Measurements from ENCODE around the gene DNMT3B.

DNA sequence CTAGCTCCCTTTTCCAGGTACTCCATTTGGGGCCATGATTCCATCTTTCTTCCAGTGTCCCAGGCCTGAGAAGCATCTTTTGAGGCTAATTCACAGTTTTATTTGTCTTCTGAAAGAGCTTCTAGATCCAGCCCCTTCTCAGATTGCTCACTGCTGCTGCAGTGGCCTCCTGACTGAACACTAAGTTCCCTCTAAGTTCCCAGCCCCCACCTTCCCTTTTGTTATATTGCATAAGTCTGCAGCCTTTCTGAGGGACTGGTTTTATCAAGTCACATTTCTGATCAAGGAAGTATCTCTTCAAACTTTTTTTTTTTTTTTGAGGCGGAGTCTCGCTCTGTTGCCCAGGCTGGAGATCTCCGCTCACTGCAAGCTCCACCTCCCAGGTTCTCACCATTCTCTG lies 68.3 kb downstream of the DNMT3B start:
- TF ChIP-seq, protein P1, sequence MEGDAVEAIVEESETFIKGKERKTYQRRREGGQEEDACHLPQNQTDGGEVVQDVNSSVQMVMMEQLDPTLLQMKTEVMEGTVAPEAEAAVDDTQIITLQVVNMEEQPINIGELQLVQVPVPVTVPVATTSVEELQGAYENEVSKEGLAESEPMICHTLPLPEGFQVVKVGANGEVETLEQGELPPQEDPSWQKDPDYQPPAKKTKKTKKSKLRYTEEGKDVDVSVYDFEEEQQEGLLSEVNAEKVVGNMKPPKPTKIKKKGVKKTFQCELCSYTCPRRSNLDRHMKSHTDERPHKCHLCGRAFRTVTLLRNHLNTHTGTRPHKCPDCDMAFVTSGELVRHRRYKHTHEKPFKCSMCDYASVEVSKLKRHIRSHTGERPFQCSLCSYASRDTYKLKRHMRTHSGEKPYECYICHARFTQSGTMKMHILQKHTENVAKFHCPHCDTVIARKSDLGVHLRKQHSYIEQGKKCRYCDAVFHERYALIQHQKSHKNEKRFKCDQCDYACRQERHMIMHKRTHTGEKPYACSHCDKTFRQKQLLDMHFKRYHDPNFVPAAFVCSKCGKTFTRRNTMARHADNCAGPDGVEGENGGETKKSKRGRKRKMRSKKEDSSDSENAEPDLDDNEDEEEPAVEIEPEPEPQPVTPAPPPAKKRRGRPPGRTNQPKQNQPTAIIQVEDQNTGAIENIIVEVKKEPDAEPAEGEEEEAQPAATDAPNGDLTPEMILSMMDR (conservative IDR thresholded peaks at IDR 0.05 in 1 of 2, IDR thresholded peaks at IDR 0.05 in 1 of 2; ENCODE audit: extremely low read depth in 1 of 2, insufficient read depth in 1 of 2, low read depth in 1 of 2, low read length in 2 of 2), result no peak
- no peak for TF ChIP-seq EZH2 (IDR thresholded peaks at IDR 0.05; ENCODE audit: borderline replicate concordance, low read length)
